Testis (tissue), 2 donors: ENCODE results near the gene WDR76.

Experiments used
- CTCF ChIP-seq, 3 experiments: fragments of 450-650 bp in 2 of 3; fragments of 200-600 bp in 1 of 3; sonication (generic) in 1 of 3; IDR thresholded peaks; one replicate each; pipeline ENCODE4 v1.5.1; 2016 to 2019; ENCODE audit warnings: antibody characterized with exemption in 3 of 3, mild to moderate bottlenecking in 2 of 3, moderate library complexity in 1 of 3
- POLR2A ChIP-seq: fragments of 450-650 bp; IDR thresholded peaks from one replicate; pipeline ENCODE4 v1.6.1; 2017; ENCODE audit warnings: antibody characterized with exemption, mild to moderate bottlenecking, moderate library complexity

GRCh38 chr15:43903864-43904290 lies 77.1 kb downstream of the WDR76 start:
- no peak for TF ChIP-seq POLR2A
- TF ChIP-seq CTCF (IDR thresholded peaks at IDR 0.05) = peak; percentile 88 to 93 (median 89)
